Right lobe of liver (tissue), 6 donors: ENCODE measurements around the gene ODAD2. TPM values are rescaled to one million over a fixed set of nuclear protein-coding genes. Genes with fewer than 3 reads are reported as not detected.

Experiments used
- ATAC-seq, 4 donors: fragments of 200-7000 bp; cut with Tn5 transposase; one replicate each; pipeline ENCODE4 v1.9.1; 2020; ENCODE audit warnings: mild to moderate bottlenecking in 4 of 4, moderate library complexity in 4 of 4
- DNase-seq, 3 donors: peaks; one replicate each; pipeline ENCODE4 v3.0.0-alpha.2; 2020
- H3K27ac ChIP-seq, 3 donors: fragments of 200-600 bp; one replicate each; pipeline ENCODE4 v1.8.0; 2022
- H3K27me3 ChIP-seq, 2 donors: fragments of 200-600 bp; one replicate each; pipeline ENCODE4 v1.8.0; 2022
- H3K36me3 ChIP-seq, 4 donors: fragments of 200-600 bp; sonication (generic) in 1 of 4; one replicate each; pipeline versions ENCODE4 v1.5.1 to v1.8.0; 2017 to 2022; ENCODE audit warnings: control low read depth in 1 of 4
- H3K4me1 ChIP-seq, 4 donors: fragments of 200-600 bp; sonication (generic) in 1 of 4; one replicate each; pipeline versions ENCODE4 v1.5.1 to v1.8.0; 2017 to 2022; ENCODE audit warnings: control low read depth in 1 of 4
- H3K4me3 ChIP-seq, 3 donors: fragments of 200-600 bp; one replicate each; pipeline ENCODE4 v1.8.0; 2022
- H3K9me3 ChIP-seq, 4 donors: fragments of 200-600 bp; sonication (generic) in 1 of 4; one replicate each; pipeline versions ENCODE4 v1.5.1 to v1.8.0; 2017 to 2022; ENCODE audit warnings: control low read depth in 1 of 4
- POLR2A ChIP-seq: fragments of 450-650 bp; IDR thresholded peaks from one replicate; pipeline ENCODE4 v1.6.1; 2017; ENCODE audit warnings: antibody characterized with exemption, mild to moderate bottlenecking
- WGBS: methylation state at CpG from one replicate; pipeline ENCODE4 v1.1.6; 2018; ENCODE audit warnings: low coverage, low lambda C conversion rate; ENCODE audit not compliant: insufficient coverage; ENCODE audit errors: missing lambda C conversion rate; 5-methylcytosine and 5-hydroxymethylcytosine counted together
- intact Hi-C, 2 donors: fragments of 100-400 bp; cut with DNase I; formaldehyde crosslinking; loops; one replicate each; pipeline versions ENCODE4 v1.11.2 to v1.14.1; 2022
- total RNA-seq, 6 experiments: library from RNA; depleted of rRNA in 2 of 6; stranded (reverse); fragments of >200 nt in 2 of 6; fragmentation: NEBNext Ultra II Directional in 3 of 6; extraction: Animal tissue kit (Norgen Biotek cat#: 25700) in 3 of 6; gene quantifications; one replicate each; pipeline versions ENCODE4 v1.1.0 to v1.2.4, GENCODE V29; 2016 to 2023
- TF ChIP-seq, protein P1 (sequence below), 4 donors: fragments of 200-600 bp in 3 of 4; fragments of 450-650 bp in 1 of 4; IDR thresholded peaks; one replicate each; pipeline versions ENCODE4 v1.5.1 to v1.8.0; 2016 to 2022; ENCODE audit warnings: antibody characterized with exemption in 4 of 4, mild to moderate bottlenecking in 2 of 4
- donor health status: DM: no; HTN: yes; CAD: no.
- donor health status: DM: no; HTN: no; CAD: no.
- donor health status: DM: no; HTN: no; CAD: no.
- donor health status: DM: no; HTN: yes; CAD: no.
- donor health status: DM: no; HTN: yes; CAD: no.

ODAD2 gene
- total RNA-seq, 6 experiments from 2014 or later = 0.44 to 0.81 (median 0.55) TPM; not detected in 3

DNA sequence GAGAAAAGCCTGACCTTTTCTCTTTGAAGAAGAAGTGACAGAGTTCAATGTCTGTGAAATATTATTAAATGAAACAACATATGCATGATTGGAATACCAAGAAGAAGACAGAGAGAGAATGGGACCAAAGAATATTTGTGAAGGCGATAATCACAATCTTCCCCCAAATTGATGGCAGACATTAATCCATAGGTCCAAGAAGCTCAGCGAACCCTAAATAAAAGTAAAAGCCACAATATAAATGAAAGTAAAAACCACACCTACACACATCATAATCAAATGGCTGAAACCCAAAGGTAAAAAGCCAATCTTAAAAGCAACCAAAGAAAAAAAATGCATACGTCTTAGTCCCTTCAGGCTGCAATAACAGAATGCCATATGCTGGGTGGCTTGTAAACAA, 84.0 kb downstream of the ODAD2 start:
- DNase-seq = no peak
- Histone ChIP-seq H3K9me3 (no peaks in the 10 kb centered on the region), H3K4me3 (no peak overlapping the region), H3K4me1 (no peaks in the 10 kb centered on the region), H3K36me3 (no peaks in the 10 kb centered on the region), H3K27ac (no peak overlapping the region), H3K27me3 (no peaks in the 10 kb centered on the region)
- TF ChIP-seq, protein P1, sequence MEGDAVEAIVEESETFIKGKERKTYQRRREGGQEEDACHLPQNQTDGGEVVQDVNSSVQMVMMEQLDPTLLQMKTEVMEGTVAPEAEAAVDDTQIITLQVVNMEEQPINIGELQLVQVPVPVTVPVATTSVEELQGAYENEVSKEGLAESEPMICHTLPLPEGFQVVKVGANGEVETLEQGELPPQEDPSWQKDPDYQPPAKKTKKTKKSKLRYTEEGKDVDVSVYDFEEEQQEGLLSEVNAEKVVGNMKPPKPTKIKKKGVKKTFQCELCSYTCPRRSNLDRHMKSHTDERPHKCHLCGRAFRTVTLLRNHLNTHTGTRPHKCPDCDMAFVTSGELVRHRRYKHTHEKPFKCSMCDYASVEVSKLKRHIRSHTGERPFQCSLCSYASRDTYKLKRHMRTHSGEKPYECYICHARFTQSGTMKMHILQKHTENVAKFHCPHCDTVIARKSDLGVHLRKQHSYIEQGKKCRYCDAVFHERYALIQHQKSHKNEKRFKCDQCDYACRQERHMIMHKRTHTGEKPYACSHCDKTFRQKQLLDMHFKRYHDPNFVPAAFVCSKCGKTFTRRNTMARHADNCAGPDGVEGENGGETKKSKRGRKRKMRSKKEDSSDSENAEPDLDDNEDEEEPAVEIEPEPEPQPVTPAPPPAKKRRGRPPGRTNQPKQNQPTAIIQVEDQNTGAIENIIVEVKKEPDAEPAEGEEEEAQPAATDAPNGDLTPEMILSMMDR (IDR thresholded peaks at IDR 0.05) = no peak
- no peak for TF ChIP-seq POLR2A
- WGBS = 88% methylated on average over 3 of the region's 3 CpGs
- no peak for ATAC-seq
- intact Hi-C loops = no loop called here

DNA sequence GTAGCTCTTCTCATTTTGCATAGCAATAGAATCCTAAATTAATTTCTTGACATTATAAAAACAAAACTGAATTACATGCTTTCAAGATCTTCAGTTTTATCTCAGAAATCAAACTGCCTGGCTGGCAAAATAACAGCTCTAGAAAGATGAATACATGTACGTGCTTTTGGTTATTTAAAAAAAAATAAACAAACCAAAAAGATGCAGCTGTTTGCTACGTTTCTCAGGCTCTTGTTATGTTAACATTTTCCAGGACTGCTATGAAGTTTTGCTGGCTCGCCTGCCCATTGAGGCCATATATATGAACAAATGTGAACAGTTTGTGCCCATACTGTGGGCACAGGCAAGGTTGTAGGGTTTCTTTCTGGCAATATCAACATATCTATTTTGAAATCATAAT, 86.6 kb downstream of the ODAD2 start:
- intact Hi-C loops = no loop called here
- no peaks in the 10 kb centered on the region for H3K36me3 ChIP-seq
- no peak for TF ChIP-seq POLR2A
- TF ChIP-seq, protein P1 (IDR thresholded peaks at IDR 0.05) = no peak
- H3K4me3 ChIP-seq = no peak overlapping the region
- H3K27ac ChIP-seq = no peak overlapping the region
- DNase-seq = no peak
- no peaks in the 10 kb centered on the region for H3K27me3 ChIP-seq
- H3K9me3 ChIP-seq = no peaks in the 10 kb centered on the region
- H3K4me1 ChIP-seq = no peaks in the 10 kb centered on the region
- no peak for ATAC-seq
- 32% methylated on average over 3 of the region's 3 CpGs for WGBS

DNA sequence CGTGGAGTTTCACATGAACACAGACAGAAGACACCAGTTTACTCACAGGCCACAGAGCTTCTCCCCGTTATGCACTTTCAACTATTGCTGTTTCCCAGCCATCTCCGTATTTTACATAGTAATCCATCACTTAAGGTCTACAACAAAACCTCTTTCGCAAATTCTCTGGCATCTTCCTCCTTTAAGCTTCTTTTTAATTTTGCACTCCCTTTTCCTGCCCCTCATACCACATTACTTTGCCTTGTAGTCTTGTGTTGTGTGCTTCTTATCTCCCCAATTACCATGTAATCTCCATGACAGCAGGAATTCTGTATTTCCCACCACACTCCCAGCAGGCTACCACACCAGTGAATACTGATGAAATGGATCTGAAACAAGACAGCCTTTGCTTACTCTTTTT, 87.3 kb downstream of the ODAD2 start:
- Histone ChIP-seq H3K9me3 (no peaks in the 10 kb centered on the region), H3K27ac (no peak overlapping the region), H3K36me3 (no peaks in the 10 kb centered on the region), H3K4me1 (no peaks in the 10 kb centered on the region), H3K27me3 (no peaks in the 10 kb centered on the region), H3K4me3 (no peak overlapping the region)
- ATAC-seq (no peak), DNase-seq (no peak)
- no peak for TF ChIP-seq POLR2A
- TF ChIP-seq, protein P1 (IDR thresholded peaks at IDR 0.05) = no peak
- intact Hi-C loops = no loop called here
- WGBS = 64% methylated on average over 4 of the region's 4 CpGs

DNA sequence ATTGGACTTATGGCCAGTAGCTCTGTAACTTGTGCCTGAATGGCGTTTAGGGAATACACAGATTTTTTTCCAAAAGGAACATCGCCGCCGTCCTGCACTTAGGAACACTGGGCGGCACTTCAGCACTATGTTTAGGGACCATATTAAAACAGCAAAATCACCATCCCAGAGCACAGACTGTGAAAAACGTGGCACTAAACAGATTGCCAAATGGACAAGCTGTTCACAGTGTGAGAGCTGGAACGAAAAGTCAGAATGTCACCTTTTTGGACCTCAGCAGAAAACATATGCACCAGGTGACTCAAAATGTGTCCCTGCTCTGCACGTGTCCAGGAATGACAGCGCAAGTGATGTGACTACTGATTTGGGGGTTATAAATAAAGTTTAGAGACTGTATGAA, 87.9 kb downstream of the ODAD2 start:
- H3K4me1 ChIP-seq = no peaks in the 10 kb centered on the region
- WGBS = 72% methylated on average over 9 of the region's 9 CpGs

More for the DNA sequence above, 87.9 kb downstream of the ODAD2 start:
- Histone ChIP-seq H3K9me3 (no peaks in the 10 kb centered on the region), H3K36me3 (no peaks in the 10 kb centered on the region), H3K27me3 (no peaks in the 10 kb centered on the region), H3K27ac (no peak overlapping the region), H3K4me3 (no peak overlapping the region)
- TF ChIP-seq POLR2A = no peak
- TF ChIP-seq, protein P1 (IDR thresholded peaks at IDR 0.05) = no peak
- intact Hi-C loops = no loop called here
- DNase-seq (no peak), ATAC-seq (no peak)
